ENCODE results near the gene ZNF263.

The ZNF263 gene

DNA sequence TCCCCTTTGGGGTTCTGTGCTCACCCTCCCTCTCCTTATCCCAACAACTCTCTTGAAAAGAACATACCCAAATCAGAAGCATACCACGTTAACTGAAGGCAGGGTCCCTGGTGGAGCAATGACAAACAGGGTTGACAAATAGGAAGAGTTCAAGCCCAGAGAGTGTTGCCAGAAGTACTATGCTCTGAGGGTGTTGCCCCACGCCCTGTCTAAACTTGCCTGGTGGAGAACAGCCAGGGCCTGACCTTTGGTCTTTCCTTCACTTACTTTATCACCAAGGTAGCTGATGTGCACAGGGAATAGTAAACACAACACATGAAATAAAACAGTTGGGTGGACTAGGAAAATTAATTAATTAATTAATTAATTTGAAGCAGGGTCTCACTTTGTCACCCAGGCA lies 45.4 kb downstream of the ZNF263 start:
- no peak for DNase-seq

Data from activated T-cell treated with anti-CD3 and anti-CD28 coated beads, Interleukin-2, amount 50 U/mL, for 48 hours (primary cell).